ENCODE measurements around the gene APOBEC3A. TPM values are rescaled to one million over a fixed set of nuclear protein-coding genes. Genes with fewer than 3 reads are reported as not detected.

The APOBEC3A gene
- total and polyA plus RNA-seq, 2 of the 4 experiments (the other 2 are of a cell fraction), result not detected

Other genes starting within 250 kb of the APOBEC3A start
- 25.6 and 27.8 TPM in 2 replicates for gene SUN2, start 201.6 kb upstream of the APOBEC3A start, total RNA-seq (2012; rRNA removed)
- gene SUN2, start 201.6 kb upstream of the APOBEC3A start, polyA plus RNA-seq (2012; rRNA removed), result 50.0 and 57.3 TPM in 2 replicates
- 6.1 and 6.9 TPM in 2 replicates for gene DNAL4, start 163.5 kb upstream of the APOBEC3A start, total RNA-seq (2012; rRNA removed)
- gene DNAL4, start 163.5 kb upstream of the APOBEC3A start, polyA plus RNA-seq (2012; rRNA removed), result 12.1 and 14.2 TPM in 2 replicates
- 0.28 and 0.36 TPM in 2 replicates for gene NPTXR, start 113.6 kb upstream of the APOBEC3A start, total RNA-seq (2012; rRNA removed)
- 1.8 and 2.2 TPM in 2 replicates for gene NPTXR, start 113.6 kb upstream of the APOBEC3A start, polyA plus RNA-seq (2012; rRNA removed)
- gene CBX6, start 85.4 kb upstream of the APOBEC3A start, total RNA-seq (2012; rRNA removed), result 15.2 and 17.5 TPM in 2 replicates
- 19.0 and 19.9 TPM in 2 replicates for gene CBX6, start 85.4 kb upstream of the APOBEC3A start, polyA plus RNA-seq (2012; rRNA removed)
- 17.2 and 17.6 TPM in 2 replicates for gene APOBEC3B, start 24.7 kb downstream of the APOBEC3A start, total RNA-seq (2012; rRNA removed)
- 34.2 and 35.1 TPM in 2 replicates for gene APOBEC3B, start 24.7 kb downstream of the APOBEC3A start, polyA plus RNA-seq (2012; rRNA removed)
- gene APOBEC3C, start 56.6 kb downstream of the APOBEC3A start, total RNA-seq (2012; rRNA removed), result 5.6 and 6.6 TPM in 2 replicates
- 26.7 and 32.0 TPM in 2 replicates for gene APOBEC3C, start 56.6 kb downstream of the APOBEC3A start, polyA plus RNA-seq (2012; rRNA removed)
- 0.54 and 0.56 TPM in 2 replicates for gene APOBEC3D, start 63.5 kb downstream of the APOBEC3A start, total RNA-seq (2012; rRNA removed)
- gene APOBEC3D, start 63.5 kb downstream of the APOBEC3A start, polyA plus RNA-seq (2012; rRNA removed), result 0.44 and 0.51 TPM in 2 replicates
- 3.4 and 4.2 TPM in 2 replicates for gene APOBEC3F, start 83.3 kb downstream of the APOBEC3A start, total RNA-seq (2012; rRNA removed)
- gene APOBEC3F, start 83.3 kb downstream of the APOBEC3A start, polyA plus RNA-seq (2012; rRNA removed), result 8.3 and 9.1 TPM in 2 replicates
- 6.7 and 7.0 TPM in 2 replicates for gene APOBEC3G, start 119.7 kb downstream of the APOBEC3A start, total RNA-seq (2012; rRNA removed)
- 4.7 and 5.3 TPM in 2 replicates for gene APOBEC3G, start 119.7 kb downstream of the APOBEC3A start, polyA plus RNA-seq (2012; rRNA removed)
- gene APOBEC3H, start 139.6 kb downstream of the APOBEC3A start, total RNA-seq (2012; rRNA removed), result 0.18 TPM in 1 of 2 replicates, not detected in the other
- gene APOBEC3H, start 139.6 kb downstream of the APOBEC3A start, polyA plus RNA-seq (2012; rRNA removed), result not detected in 2 replicates
- gene CBX7, start 195.1 kb downstream of the APOBEC3A start, total RNA-seq (2012; rRNA removed), result 0.56 and 0.90 TPM in 2 replicates
- gene CBX7, start 195.1 kb downstream of the APOBEC3A start, polyA plus RNA-seq (2012; rRNA removed), result 3.4 and 3.6 TPM in 2 replicates